ENCODE measurements around the gene HS3ST6.
A peak's percentile ranks its signal among the peaks of the same experiment; 100 is the strongest.

GRCh38 chr16:1941162-1942046 lies 23.2 kb upstream of the HS3ST6 start:
- TF ChIP-seq CTCF (IDR thresholded peaks at IDR 0.05; ENCODE audit: extremely low read depth in 1 of 2, insufficient read depth in 1 of 2, low read depth in 1 of 2, low read length in 2 of 2) (peak in 1 of 2 donors; percentile 8), EZH2 (IDR thresholded peaks at IDR 0.05; ENCODE audit: borderline replicate concordance, low read depth, low read length, severe bottlenecking) (no peak), POLR2AphosphoS5 (IDR thresholded peaks at IDR 0.05; ENCODE audit: insufficient read depth, low read depth, low read length) (no peak), JUN (IDR thresholded peaks at IDR 0.05; ENCODE audit: borderline replicate concordance, insufficient read depth, insufficient read length, low read depth) (no peak)
